ENCODE results near the gene TBP.
"Not testable (repeated sequence)": the region's sequence is repeated elsewhere in the genome, so short reads cannot be mapped to it uniquely, and the experiment has no call there.

TBP gene

DNA sequence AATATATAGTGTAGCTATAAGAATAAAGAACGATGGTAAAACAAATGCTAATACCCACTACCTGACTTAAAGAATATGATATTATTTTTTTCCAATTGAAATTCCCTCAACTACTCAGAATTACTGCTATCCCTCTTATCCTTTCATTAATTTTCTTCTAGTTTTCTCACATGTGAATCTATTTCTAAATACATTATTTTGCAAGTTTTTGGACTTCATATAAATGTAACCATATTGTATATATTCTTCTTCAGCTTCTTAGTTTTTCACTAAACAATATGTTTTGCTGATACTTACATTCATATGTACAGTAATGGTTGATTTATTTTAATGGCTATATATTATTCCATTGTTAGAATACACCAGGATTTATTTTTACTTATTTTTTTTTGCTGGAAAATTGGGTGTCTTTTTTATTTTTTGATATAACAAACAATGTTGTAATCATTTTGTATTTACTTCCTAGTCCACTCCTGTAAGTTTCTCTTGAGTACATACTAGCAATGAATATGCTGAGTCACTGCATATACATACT is 61.9 kb downstream of the TBP start:
- ATAC-seq; H3K4me3 Mint-ChIP-seq; H3K4me1 Mint-ChIP-seq; DNase-seq (ENCODE audit: low spot score in 2 of 2); H3K27ac Mint-ChIP-seq; H3K9me3 Mint-ChIP-seq; H3K36me3 Mint-ChIP-seq: not testable (repeated sequence)

Data from stimulated activated effector memory CD8-positive, alpha-beta T cell treated with anti-CD3 and anti-CD28 coated beads, Interleukin-12 subunit alpha, Interleukin-12 subunit beta, amount 100 ng/mL, for 72 hours (primary cell).